Stimulated activated CD8-positive, alpha-beta memory T cell treated with anti-CD3 and anti-CD28 coated beads, Interleukin-7, amount 100 ng/mL, for 24 hours (primary cell): ENCODE results near the gene MAD1L1.
"Not testable (repeated sequence)": the region's sequence is repeated elsewhere in the genome, so short reads cannot be mapped to it uniquely, and the experiment has no call there.

Experiments used
- DNase-seq: peaks from one replicate; pipeline ENCODE4 v3.0.0-alpha.2; 2020; ENCODE audit warnings: low read depth

Gene MAD1L1

GRCh38 chr7:1971946-1972654 is 260.6 kb downstream of the MAD1L1 start:
- no peak for DNase-seq

- no peak for DNase-seq
Measured at GRCh38 chr7:1970895-1971294, 261.9 kb downstream of the MAD1L1 start.

- not testable (repeated sequence) for DNase-seq
Measured at GRCh38 chr7:1970285-1970660, 262.5 kb downstream of the MAD1L1 start.

GRCh38 chr7:1969459-1970284 is 263.1 kb downstream of the MAD1L1 start:
- DNase-seq: no peak

- DNase-seq: no peak
Measured at GRCh38 chr7:1968397-1969111, 264.2 kb downstream of the MAD1L1 start.

- DNase-seq: no peak
Measured at GRCh38 chr7:1967512-1968396, 265.0 kb downstream of the MAD1L1 start.

- no peak for DNase-seq
Measured at GRCh38 chr7:1966631-1967200, 266.0 kb downstream of the MAD1L1 start.

- no peak for DNase-seq
Measured at GRCh38 chr7:1965579-1966294, 267.0 kb downstream of the MAD1L1 start.

GRCh38 chr7:1964913-1965578 is 267.7 kb downstream of the MAD1L1 start:
- DNase-seq: no peak

GRCh38 chr7:1964211-1964912 is 268.4 kb downstream of the MAD1L1 start:
- DNase-seq: no peak

- DNase-seq: no peak
Measured at GRCh38 chr7:1963575-1963974, 269.2 kb downstream of the MAD1L1 start.

GRCh38 chr7:1961701-1962276 is 271.0 kb downstream of the MAD1L1 start:
- DNase-seq: no peak

- no peak for DNase-seq
Measured at GRCh38 chr7:1959305-1959704, 273.4 kb downstream of the MAD1L1 start.

GRCh38 chr7:1957471-1958225 is 275.1 kb downstream of the MAD1L1 start:
- no peak for DNase-seq

GRCh38 chr7:1956611-1957470 is 275.9 kb downstream of the MAD1L1 start:
- no peak for DNase-seq

- DNase-seq: no peak
Measured at GRCh38 chr7:1956141-1956540, 276.6 kb downstream of the MAD1L1 start.

- no peak for DNase-seq
Measured at GRCh38 chr7:1954366-1955004, 278.3 kb downstream of the MAD1L1 start.
